ENCODE measurements around the gene SUCNR1. TPM values are rescaled to one million over a fixed set of nuclear protein-coding genes. Genes with fewer than 3 reads are reported as not detected.

The SUCNR1 gene
- total RNA-seq, 3 donors from 2014 or later (not counting 1 experiment from before 2014, with no cell fraction given) = 0.19 to 0.23 TPM; not detected in 1

DNA sequence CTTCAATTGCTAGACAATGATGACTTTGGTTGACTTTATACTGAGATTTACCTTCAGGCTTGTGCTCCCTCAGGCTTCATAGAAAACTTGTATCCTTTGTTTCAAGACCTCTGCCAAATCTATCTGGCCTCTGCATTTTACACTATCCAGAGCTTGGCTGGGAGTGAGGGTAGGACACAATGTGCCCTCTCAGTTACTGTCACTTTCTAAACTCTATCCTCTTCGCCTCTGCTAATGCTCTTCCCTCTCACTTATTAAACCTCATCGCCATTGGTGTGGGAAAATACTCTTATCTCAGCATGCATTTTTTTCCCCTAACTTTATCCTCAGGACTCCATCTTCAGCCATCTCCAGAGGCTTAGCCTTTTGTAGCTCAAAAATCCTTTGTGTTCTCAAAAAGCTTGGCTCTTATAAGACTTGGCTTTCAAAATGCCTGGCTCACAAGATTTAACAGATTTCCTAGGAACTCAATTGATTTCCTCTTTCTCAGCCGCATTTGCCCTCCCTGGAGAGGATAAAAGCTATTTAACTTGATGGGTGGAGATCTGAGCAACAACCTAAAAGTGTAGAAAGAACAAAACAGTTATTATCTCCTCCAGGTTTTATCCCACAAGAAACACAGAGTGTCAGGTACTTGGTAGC lies 28.3 kb downstream of the SUCNR1 start:
- ATAC-seq (no peak), DNase-seq (no peak)
- Mint-ChIP-seq H3K27ac (peak overlapping the region in 1 of 2 donors; percentile 78), H3K4me3 (no peak overlapping the region), H3K36me3 (no peaks in the 10 kb centered on the region), H3K9me3 (no peaks in the 10 kb centered on the region), H3K4me1 (peaks cover 38% of the 10 kb centered on the region in 2 donors), H3K27me3 (ENCODE audit: low read depth in 2 of 2) (peaks cover 0 to 3% of the 10 kb centered on the region in 2 donors)
- WGBS (ENCODE audit: insufficient coverage) = 78% methylated on average over 3 of the region's 3 CpGs
- no peak overlapping the region for H3K4me3 ChIP-seq (ENCODE audit: low read length)
- H3K36me3 ChIP-seq (ENCODE audit: control insufficient read depth, insufficient read depth, low read length) = no peaks in the 10 kb centered on the region
- H3K27me3 ChIP-seq (ENCODE audit: control insufficient read depth, insufficient read depth, low read length) = no peaks in the 10 kb centered on the region
- intact Hi-C loops (cut with micrococcal nuclease) = no loop called here
- TF ChIP-seq, protein P1, sequence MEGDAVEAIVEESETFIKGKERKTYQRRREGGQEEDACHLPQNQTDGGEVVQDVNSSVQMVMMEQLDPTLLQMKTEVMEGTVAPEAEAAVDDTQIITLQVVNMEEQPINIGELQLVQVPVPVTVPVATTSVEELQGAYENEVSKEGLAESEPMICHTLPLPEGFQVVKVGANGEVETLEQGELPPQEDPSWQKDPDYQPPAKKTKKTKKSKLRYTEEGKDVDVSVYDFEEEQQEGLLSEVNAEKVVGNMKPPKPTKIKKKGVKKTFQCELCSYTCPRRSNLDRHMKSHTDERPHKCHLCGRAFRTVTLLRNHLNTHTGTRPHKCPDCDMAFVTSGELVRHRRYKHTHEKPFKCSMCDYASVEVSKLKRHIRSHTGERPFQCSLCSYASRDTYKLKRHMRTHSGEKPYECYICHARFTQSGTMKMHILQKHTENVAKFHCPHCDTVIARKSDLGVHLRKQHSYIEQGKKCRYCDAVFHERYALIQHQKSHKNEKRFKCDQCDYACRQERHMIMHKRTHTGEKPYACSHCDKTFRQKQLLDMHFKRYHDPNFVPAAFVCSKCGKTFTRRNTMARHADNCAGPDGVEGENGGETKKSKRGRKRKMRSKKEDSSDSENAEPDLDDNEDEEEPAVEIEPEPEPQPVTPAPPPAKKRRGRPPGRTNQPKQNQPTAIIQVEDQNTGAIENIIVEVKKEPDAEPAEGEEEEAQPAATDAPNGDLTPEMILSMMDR (IDR thresholded peaks at IDR 0.05) = no peak
- no peaks in the 10 kb centered on the region for H3K9me3 ChIP-seq (ENCODE audit: control insufficient read depth, insufficient read depth, low read length)
- H3K4me1 ChIP-seq (ENCODE audit: control insufficient read depth, insufficient read depth, low read length) = peaks cover 4% of the 10 kb centered on the region
- no peak overlapping the region for H3K27ac ChIP-seq (ENCODE audit: low read length)

DNA sequence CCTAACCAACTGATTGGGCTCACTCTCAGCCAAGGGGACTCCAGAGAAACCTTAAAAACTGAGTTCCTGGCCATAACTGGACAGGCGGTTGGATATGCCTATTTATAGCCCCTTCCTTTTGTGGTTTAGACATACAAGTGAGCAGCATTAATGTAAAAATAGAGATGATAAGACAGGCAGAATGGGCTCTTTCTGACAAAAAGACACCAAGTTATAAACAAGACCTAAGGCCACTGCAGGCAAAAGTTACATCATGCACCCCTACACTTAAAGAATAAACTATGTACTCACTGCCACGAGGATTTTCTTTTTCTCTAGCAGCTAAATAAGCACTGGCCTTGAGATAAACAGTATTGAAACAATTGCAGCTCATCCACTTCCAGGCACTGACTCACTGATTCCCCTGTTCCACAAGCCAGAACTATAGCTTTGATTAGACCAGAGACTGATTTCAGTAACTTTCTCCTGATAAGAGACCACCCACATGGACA lies 30.1 kb downstream of the SUCNR1 start:
- H3K27me3 ChIP-seq (ENCODE audit: control insufficient read depth, insufficient read depth, low read length) = peaks cover 1% of the 10 kb centered on the region
- H3K36me3 ChIP-seq (ENCODE audit: control insufficient read depth, insufficient read depth, low read length) = no peaks in the 10 kb centered on the region
- no peaks in the 10 kb centered on the region for H3K9me3 ChIP-seq (ENCODE audit: control insufficient read depth, insufficient read depth, low read length)
- DNase-seq (no peak), ATAC-seq (no peak)
- H3K27ac ChIP-seq (ENCODE audit: low read length) = no peak overlapping the region
- WGBS (ENCODE audit: insufficient coverage) = 14% methylated on average over 2 of the region's 2 CpGs
- intact Hi-C loops (cut with micrococcal nuclease) = no loop called here
- H3K27me3 Mint-ChIP-seq (ENCODE audit: low read depth in 2 of 2) = peaks cover 0 to 3% of the 10 kb centered on the region in 2 donors
- H3K4me1 ChIP-seq (ENCODE audit: control insufficient read depth, insufficient read depth, low read length) = peaks cover 4% of the 10 kb centered on the region
- TF ChIP-seq, protein P1 (IDR thresholded peaks at IDR 0.05) = no peak
- no peak overlapping the region for H3K4me3 Mint-ChIP-seq
- H3K27ac Mint-ChIP-seq = no peak overlapping the region
- no peaks in the 10 kb centered on the region for H3K9me3 Mint-ChIP-seq
- H3K4me1 Mint-ChIP-seq = peaks cover 38% of the 10 kb centered on the region in 2 donors
- no peak overlapping the region for H3K4me3 ChIP-seq (ENCODE audit: low read length)
- no peaks in the 10 kb centered on the region for H3K36me3 Mint-ChIP-seq

DNA sequence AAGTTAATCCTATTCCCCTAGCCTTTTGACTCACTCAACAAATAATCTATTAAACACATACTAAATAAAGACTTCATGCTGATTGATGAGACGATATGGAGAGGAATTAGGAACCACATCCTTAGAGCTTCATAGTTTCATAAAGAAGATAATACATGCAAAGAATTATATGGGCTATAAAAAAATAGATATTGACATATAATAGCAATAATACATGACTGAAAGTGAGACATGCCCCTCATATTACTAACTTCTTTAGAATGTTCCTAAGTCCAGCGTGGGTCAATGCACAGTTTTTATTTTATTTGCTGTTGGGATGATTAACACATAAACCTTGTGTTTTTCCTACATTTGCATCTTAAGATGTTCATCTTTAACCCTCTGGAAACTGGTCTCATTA lies 32.2 kb downstream of the SUCNR1 start:
- no peaks in the 10 kb centered on the region for H3K36me3 Mint-ChIP-seq
- intact Hi-C loops (cut with micrococcal nuclease) = no loop called here
- H3K4me1 Mint-ChIP-seq = peaks cover 23 to 28% of the 10 kb centered on the region in 2 donors
- no peaks in the 10 kb centered on the region for H3K9me3 Mint-ChIP-seq
- no CpG with 5 or more reads among the region's 2 CpGs for WGBS (ENCODE audit: insufficient coverage)
- H3K4me3 Mint-ChIP-seq = no peak overlapping the region
- no peak overlapping the region for H3K27ac ChIP-seq (ENCODE audit: low read length)
- no peaks in the 10 kb centered on the region for H3K9me3 ChIP-seq (ENCODE audit: control insufficient read depth, insufficient read depth, low read length)
- no peak for DNase-seq
- peaks cover 2% of the 10 kb centered on the region for H3K27me3 ChIP-seq (ENCODE audit: control insufficient read depth, insufficient read depth, low read length)
- TF ChIP-seq, protein P1 (IDR thresholded peaks at IDR 0.05) = no peak
- no peaks in the 10 kb centered on the region for H3K36me3 ChIP-seq (ENCODE audit: control insufficient read depth, insufficient read depth, low read length)
- no peak overlapping the region for H3K27ac Mint-ChIP-seq
- peaks cover 0 to 3% of the 10 kb centered on the region in 2 donors for H3K27me3 Mint-ChIP-seq (ENCODE audit: low read depth in 2 of 2)
- peaks cover 4% of the 10 kb centered on the region for H3K4me1 ChIP-seq (ENCODE audit: control insufficient read depth, insufficient read depth, low read length)
- ATAC-seq = no peak
- H3K4me3 ChIP-seq (ENCODE audit: low read length) = no peak overlapping the region

DNA sequence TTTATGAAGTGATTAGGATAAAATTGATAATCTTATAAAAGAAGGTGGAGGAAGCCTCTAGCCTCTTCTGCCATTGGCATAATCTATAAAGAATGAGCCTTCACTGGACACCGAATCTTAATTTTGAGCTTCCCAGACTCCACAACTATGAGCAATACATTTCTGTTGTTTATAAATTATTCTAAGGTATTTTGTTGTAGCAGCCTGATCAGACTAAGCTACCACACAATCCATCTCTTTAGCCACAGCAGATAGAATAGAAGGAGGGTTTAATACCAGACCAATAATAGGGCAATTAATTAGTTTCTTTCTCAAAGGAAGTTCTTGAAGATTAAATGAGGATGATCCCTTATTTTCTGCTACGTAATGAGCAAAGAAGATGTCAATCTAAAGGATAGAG lies 33.3 kb downstream of the SUCNR1 start:
- Histone ChIP-seq H3K9me3 (ENCODE audit: control insufficient read depth, insufficient read depth, low read length) (peaks cover 2% of the 10 kb centered on the region), H3K4me3 (ENCODE audit: low read length) (no peak overlapping the region), H3K36me3 (ENCODE audit: control insufficient read depth, insufficient read depth, low read length) (no peaks in the 10 kb centered on the region), H3K27ac (ENCODE audit: low read length) (no peak overlapping the region), H3K4me1 (ENCODE audit: control insufficient read depth, insufficient read depth, low read length) (no peaks in the 10 kb centered on the region), H3K27me3 (ENCODE audit: control insufficient read depth, insufficient read depth, low read length) (peaks cover 2% of the 10 kb centered on the region)
- Mint-ChIP-seq H3K4me3 (no peak overlapping the region), H3K36me3 (no peaks in the 10 kb centered on the region), H3K27me3 (ENCODE audit: low read depth in 2 of 2) (no peaks in the 10 kb centered on the region), H3K27ac (no peak overlapping the region), H3K9me3 (no peaks in the 10 kb centered on the region), H3K4me1 (peaks cover 12 to 17% of the 10 kb centered on the region in 2 donors)
- TF ChIP-seq, protein P1 (IDR thresholded peaks at IDR 0.05) = no peak
- intact Hi-C loops (cut with micrococcal nuclease) = no loop called here
- WGBS (ENCODE audit: insufficient coverage) = 100% methylated on average over 1 of the region's 2 CpGs
- DNase-seq = no peak
- no peak for ATAC-seq
